ENCODE results near the gene SLC2A10. TPM values are rescaled to one million over a fixed set of nuclear protein-coding genes. Genes with fewer than 3 reads are reported as not detected.

SLC2A10 gene
- polyA plus RNA-seq, 3 donors: not detected

DNA sequence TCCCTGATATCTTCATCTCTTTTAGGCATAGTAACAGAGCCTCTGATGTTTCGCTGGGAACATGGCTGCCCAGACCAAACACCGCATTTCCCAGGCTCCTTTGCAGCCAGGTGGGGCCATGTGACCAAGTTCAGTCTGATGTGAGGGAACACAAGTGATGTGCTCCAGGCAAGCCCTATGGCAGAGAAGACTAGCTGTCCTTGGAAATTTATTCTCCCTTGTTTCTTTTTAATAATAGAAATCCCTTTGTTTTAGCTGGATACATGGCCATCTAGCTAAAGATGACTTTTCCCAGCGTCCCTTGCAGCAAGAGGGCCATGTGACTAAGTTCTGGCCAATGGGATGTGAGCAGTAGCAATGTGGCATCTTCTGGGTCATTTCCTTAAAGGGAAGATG is 30.8 kb downstream of the SLC2A10 start:
- no peak for DNase-seq
- H3K27me3 ChIP-seq (ENCODE audit: control insufficient read depth in 2 of 2, insufficient read depth in 2 of 2, low read length in 2 of 2): peaks cover 0 to 8% of the 10 kb centered on the region in 2 donors
- no peak overlapping the region for H3K9ac ChIP-seq (ENCODE audit: insufficient read depth, low read length, poor library complexity, severe bottlenecking)
- no peak overlapping the region for H2AFZ ChIP-seq (ENCODE audit: insufficient read depth, low read depth, low read length, poor library complexity, severe bottlenecking)
- intact Hi-C loops (cut with micrococcal nuclease): no loop called here
- H3K27ac ChIP-seq (ENCODE audit: low read depth in 1 of 2, low read length in 2 of 2): no peak overlapping the region
- no peaks in the 10 kb centered on the region for H3K79me2 ChIP-seq (ENCODE audit: insufficient read depth, low read length)
- no peaks in the 10 kb centered on the region for H3K4me1 ChIP-seq (ENCODE audit: control insufficient read depth in 1 of 2, insufficient read depth in 2 of 2, low read length in 2 of 2)
- Mint-ChIP-seq H3K27me3 (ENCODE audit: low read depth in 3 of 3) (peaks cover 9 to 27% (median 13%) of the 10 kb centered on the region in 3 donors), H3K27ac (no peak overlapping the region), H3K4me3 (no peak overlapping the region), H3K4me1 (no peaks in the 10 kb centered on the region), H3K36me3 (no peaks in the 10 kb centered on the region), H3K9me3 (peaks cover 0 to 8% (median 4%) of the 10 kb centered on the region in 7 donors)
- H3K4me2 ChIP-seq (replicated peaks; ENCODE audit: extremely low read depth, low read length, poor library complexity, severe bottlenecking): no peak overlapping the region
- H3K36me3 ChIP-seq (replicated peaks in 1 of 2; ENCODE audit: control insufficient read depth in 1 of 2, insufficient read depth in 2 of 2, low read length in 2 of 2): no peaks in the 10 kb centered on the region
- H4K20me1 ChIP-seq (ENCODE audit: insufficient read depth, low read length): no peaks in the 10 kb centered on the region
- 100% methylated on average over 1 of the region's 3 CpGs for WGBS (ENCODE audit: insufficient coverage)
- peaks cover 0 to 2% of the 10 kb centered on the region in 2 donors for H3K9me3 ChIP-seq (replicated peaks in 1 of 2; ENCODE audit: control insufficient read depth in 1 of 2, insufficient read depth in 1 of 2, low read length in 2 of 2)
- H3K4me3 ChIP-seq (replicated peaks in 1 of 3; ENCODE audit: low read depth in 2 of 3, low read length in 3 of 3): no peak overlapping the region
- TF ChIP-seq, protein P1, sequence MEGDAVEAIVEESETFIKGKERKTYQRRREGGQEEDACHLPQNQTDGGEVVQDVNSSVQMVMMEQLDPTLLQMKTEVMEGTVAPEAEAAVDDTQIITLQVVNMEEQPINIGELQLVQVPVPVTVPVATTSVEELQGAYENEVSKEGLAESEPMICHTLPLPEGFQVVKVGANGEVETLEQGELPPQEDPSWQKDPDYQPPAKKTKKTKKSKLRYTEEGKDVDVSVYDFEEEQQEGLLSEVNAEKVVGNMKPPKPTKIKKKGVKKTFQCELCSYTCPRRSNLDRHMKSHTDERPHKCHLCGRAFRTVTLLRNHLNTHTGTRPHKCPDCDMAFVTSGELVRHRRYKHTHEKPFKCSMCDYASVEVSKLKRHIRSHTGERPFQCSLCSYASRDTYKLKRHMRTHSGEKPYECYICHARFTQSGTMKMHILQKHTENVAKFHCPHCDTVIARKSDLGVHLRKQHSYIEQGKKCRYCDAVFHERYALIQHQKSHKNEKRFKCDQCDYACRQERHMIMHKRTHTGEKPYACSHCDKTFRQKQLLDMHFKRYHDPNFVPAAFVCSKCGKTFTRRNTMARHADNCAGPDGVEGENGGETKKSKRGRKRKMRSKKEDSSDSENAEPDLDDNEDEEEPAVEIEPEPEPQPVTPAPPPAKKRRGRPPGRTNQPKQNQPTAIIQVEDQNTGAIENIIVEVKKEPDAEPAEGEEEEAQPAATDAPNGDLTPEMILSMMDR (IDR thresholded peaks at IDR 0.05): no peak

DNA sequence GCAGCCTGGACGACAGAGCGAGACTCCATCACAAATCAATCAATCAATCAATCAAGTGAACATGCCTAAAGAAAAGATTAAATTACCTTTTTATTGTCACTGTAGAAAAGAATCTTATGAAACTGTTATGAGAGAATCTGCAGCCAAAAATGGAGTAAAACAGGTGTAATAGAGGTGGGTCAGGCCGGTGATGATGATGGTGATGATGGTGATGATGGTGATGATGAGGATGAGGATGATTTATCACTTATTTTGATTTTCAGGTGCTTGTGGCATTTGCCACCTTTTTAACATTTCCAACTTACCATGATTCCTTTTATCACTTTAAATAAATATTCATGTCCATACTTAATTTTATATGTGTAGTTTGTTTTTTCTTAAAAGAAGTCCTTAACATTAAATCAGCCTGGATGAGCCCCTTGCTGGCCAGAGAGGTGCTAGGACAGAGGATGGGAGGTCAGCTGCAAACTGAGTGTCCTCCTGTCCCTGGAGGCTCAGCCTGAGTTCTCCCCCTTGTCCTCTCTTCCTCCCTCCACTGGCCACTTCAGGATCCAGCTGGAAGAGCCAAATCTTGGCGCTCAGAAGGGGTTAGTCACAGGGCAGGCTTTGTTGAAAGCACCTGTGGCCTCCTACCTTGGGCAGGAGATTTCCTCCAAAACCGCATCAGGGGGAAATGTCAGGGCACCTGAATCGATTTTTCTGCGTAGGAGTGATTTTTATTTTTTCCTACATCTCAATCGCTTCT is 32.6 kb downstream of the SLC2A10 start:
- no peak for DNase-seq
- Histone ChIP-seq H3K79me2 (ENCODE audit: insufficient read depth, low read length) (no peaks in the 10 kb centered on the region), H3K9ac (ENCODE audit: insufficient read depth, low read length, poor library complexity, severe bottlenecking) (no peak overlapping the region), H4K20me1 (ENCODE audit: insufficient read depth, low read length) (no peaks in the 10 kb centered on the region), H3K4me2 (replicated peaks; ENCODE audit: extremely low read depth, low read length, poor library complexity, severe bottlenecking) (no peak overlapping the region), H3K4me1 (ENCODE audit: control insufficient read depth in 1 of 2, insufficient read depth in 2 of 2, low read length in 2 of 2) (no peaks in the 10 kb centered on the region), H2AFZ (ENCODE audit: insufficient read depth, low read depth, low read length, poor library complexity, severe bottlenecking) (no peak overlapping the region), H3K27me3 (ENCODE audit: control insufficient read depth in 2 of 2, insufficient read depth in 2 of 2, low read length in 2 of 2) (peaks cover 2 to 16% of the 10 kb centered on the region in 2 donors), H3K36me3 (replicated peaks in 1 of 2; ENCODE audit: control insufficient read depth in 1 of 2, insufficient read depth in 2 of 2, low read length in 2 of 2) (no peaks in the 10 kb centered on the region), H3K4me3 (replicated peaks in 1 of 3; ENCODE audit: low read depth in 2 of 3, low read length in 3 of 3) (no peak overlapping the region), H3K9me3 (replicated peaks in 1 of 2; ENCODE audit: control insufficient read depth in 1 of 2, insufficient read depth in 1 of 2, low read length in 2 of 2) (peaks cover 0 to 2% of the 10 kb centered on the region in 2 donors), H3K27ac (ENCODE audit: low read depth in 1 of 2, low read length in 2 of 2) (no peak overlapping the region)
- Mint-ChIP-seq H3K36me3 (no peaks in the 10 kb centered on the region), H3K27me3 (ENCODE audit: low read depth in 3 of 3) (peaks cover 13 to 35% (median 19%) of the 10 kb centered on the region in 3 donors), H3K9me3 (peaks cover 0 to 8% (median 4%) of the 10 kb centered on the region in 7 donors), H3K4me3 (no peak overlapping the region), H3K4me1 (no peaks in the 10 kb centered on the region), H3K27ac (no peak overlapping the region)
- 80% methylated on average over 1 of the region's 8 CpGs for WGBS (ENCODE audit: insufficient coverage)
- TF ChIP-seq, protein P1 (IDR thresholded peaks at IDR 0.05): no peak
- intact Hi-C loops (cut with micrococcal nuclease): no loop called here

Data from CD14-positive monocyte (primary cell).